ENCODE data around the gene NR2F6.

Gene NR2F6

GRCh38 chr19:17245535-17245984 is at the start of gene NR2F6:
TSS of gene NR2F6 (minus strand) at chr19:17245919. CDS start at chr19:17245220, 699 bp downstream.
- DNase-seq (ENCODE audit: low spot score): no peak
- CTCF ChIA-PET: no interaction called here
- POLR2A ChIA-PET (ENCODE audit: low non-redundant PET): no interaction called here
- no peak for TF ChIP-seq CTCF (conservative IDR thresholded peaks at IDR 0.05; ENCODE audit: low read depth)
- H3K27ac ChIP-seq: peak within 1 kb of the TSS; percentile 89

GRCh38 chr19:17294051-17294891 is 48.6 kb upstream of the NR2F6 start:
- peak overlapping the region; percentile 91 for H3K27ac ChIP-seq
- ChIA-PET POLR2A (ENCODE audit: low non-redundant PET) (interaction anchor here (0.6 kb wide), 1 partner anchor 648 kb away, joined by 3 read pairs; no protein-coding TSS in a partner anchor), CTCF (interaction anchor here (0.6 kb wide), 1 partner anchor 554 kb away, joined by 3 read pairs; no protein-coding TSS in a partner anchor)
- no peak for TF ChIP-seq CTCF (conservative IDR thresholded peaks at IDR 0.05; ENCODE audit: low read depth)
- DNase-seq (ENCODE audit: low spot score): peak; percentile 80

GRCh38 chr19:17293605-17294004 is 47.9 kb upstream of the NR2F6 start:
- peak overlapping the region; percentile 91 for H3K27ac ChIP-seq
- TF ChIP-seq CTCF (conservative IDR thresholded peaks at IDR 0.05; ENCODE audit: low read depth): no peak
- POLR2A ChIA-PET (ENCODE audit: low non-redundant PET): no interaction called here
- CTCF ChIA-PET: interaction anchor here (0.6 to 2.0 kb wide), 6 partner anchors 10 to 554 kb away, joined by 3 to 11 read pairs (median 8); partner anchors contain the start of genes ABHD8, CCDC194 and MRPL34
- no peak for DNase-seq (ENCODE audit: low spot score)

- peak; percentile 96 for DNase-seq (ENCODE audit: low spot score)
These were observed 46.8 kb upstream of the NR2F6 start for GRCh38 chr19:17292301-17293074.

GRCh38 chr19:17289489-17289888 is 43.8 kb upstream of the NR2F6 start:
- CTCF ChIA-PET: interaction anchor here (0.6 kb wide), 1 partner anchor 300 kb away, joined by 3 read pairs; no protein-coding TSS in a partner anchor
- POLR2A ChIA-PET (ENCODE audit: low non-redundant PET): no interaction called here
- no peak for TF ChIP-seq CTCF (conservative IDR thresholded peaks at IDR 0.05; ENCODE audit: low read depth)
- no peak overlapping the region for H3K27ac ChIP-seq
- peak; percentile 87 for DNase-seq (ENCODE audit: low spot score)

More at GRCh38 chr19:17292301-17293074, 46.8 kb upstream of the NR2F6 start:
- TF ChIP-seq CTCF (conservative IDR thresholded peaks at IDR 0.05; ENCODE audit: low read depth): peak; percentile 95
- POLR2A ChIA-PET (ENCODE audit: low non-redundant PET): interaction anchor here (0.5 kb wide), 1 partner anchor 49 kb away, joined by 4 read pairs; no protein-coding TSS in a partner anchor
- CTCF ChIA-PET: interaction anchor here (0.5 to 2.0 kb wide), 10 partner anchors 9 to 487 kb away, joined by 3 to 16 read pairs (median 6); partner anchors contain the start of genes ABHD8, CCDC194 and MRPL34
- H3K27ac ChIP-seq: peak overlapping the region; percentile 91

GRCh38 chr19:17286752-17287151 is 41.0 kb upstream of the NR2F6 start:
- ChIA-PET CTCF (interaction anchor here (0.7 kb wide), 1 partner anchor 24 kb away, joined by 3 read pairs; no protein-coding TSS in a partner anchor), POLR2A (ENCODE audit: low non-redundant PET) (no interaction called here)
- TF ChIP-seq CTCF (conservative IDR thresholded peaks at IDR 0.05; ENCODE audit: low read depth): no peak

More at GRCh38 chr19:17286752-17287151, 41.0 kb upstream of the NR2F6 start:
- DNase-seq (ENCODE audit: low spot score): no peak
- H3K27ac ChIP-seq: no peak overlapping the region

All from RWPE1 (cell line).